ENCODE measurements around the gene DALRD3. TPM values are rescaled to one million over a fixed set of nuclear protein-coding genes. Genes with fewer than 3 reads are reported as not detected.

DALRD3 gene
- total RNA-seq, 1 experiment from 2014 or later: 42.9 TPM

GRCh38 chr3:49034650-49035049, 16.3 kb upstream of the DALRD3 start:
- H3K27ac ChIP-seq (ENCODE audit: low read depth, low read length): no peak overlapping the region
- peaks cover 7% of the 10 kb centered on the region for H3K79me2 ChIP-seq (ENCODE audit: insufficient read depth, low read length)
- ATAC-seq: no peak
- H4K20me1 ChIP-seq (ENCODE audit: insufficient read depth): 0 out of 2 replicates have a peak, but pooled peaks cover 3% of the 10 kb centered on the region
- H3K9ac ChIP-seq (ENCODE audit: low read length): no peak overlapping the region
- H2AFZ ChIP-seq (ENCODE audit: low read depth, low read length, poor library complexity, severe bottlenecking): no peak overlapping the region
- no peak for TF ChIP-seq REST (IDR thresholded peaks at IDR 0.05; ENCODE audit: low read depth)
- TF ChIP-seq YY1 (IDR thresholded peaks at IDR 0.05; ENCODE audit: extremely low read depth, insufficient replicate concordance, low read depth, low read length): no peak
- TF ChIP-seq CBX3 (IDR thresholded peaks at IDR 0.05; ENCODE audit: low read depth): no peak
- no peak for TF ChIP-seq FOSL1 (IDR thresholded peaks at IDR 0.05; ENCODE audit: low read depth)
- no peak for TF ChIP-seq SRF (IDR thresholded peaks at IDR 0.05; ENCODE audit: low read depth)
- peaks cover 27 to 38% of the 10 kb centered on the region in 2 experiments for H3K36me3 ChIP-seq (ENCODE audit: control insufficient read depth in 1 of 2, insufficient read depth in 2 of 2, low read length in 2 of 2)
- no peak overlapping the region for H3K4me3 ChIP-seq (replicated peaks in 1 of 2; ENCODE audit: low read depth in 1 of 2, low read length in 2 of 2)
- DNase-seq (ENCODE audit: low read depth, low spot score): no peak
- BruUV-seq (replicated peaks): no TSS peak
- H3K4me1 ChIP-seq (ENCODE audit: control insufficient read depth in 1 of 2, insufficient read depth in 2 of 2, low read length in 2 of 2): peaks cover 0 to under 1% of the 10 kb centered on the region in 2 experiments; a peak in 2 of 4 replicates
- H3K27me3 ChIP-seq (ENCODE audit: insufficient read depth, low read length): no peaks in the 10 kb centered on the region
- intact Hi-C loops (cut with micrococcal nuclease): no loop called here
- H3K9me2 ChIP-seq (ENCODE audit: insufficient read depth): no peaks in the 10 kb centered on the region
- no peak overlapping the region for H3K4me2 ChIP-seq (ENCODE audit: low read length)
- RAD21 ChIA-PET (ENCODE audit: low non-redundant PET in 1 of 2, low total read pairs in 2 of 2, uncharacterized antibody in 2 of 2, unreplicated experiment in 2 of 2): no interaction called here
- POLR2A ChIA-PET: no interaction called here
- no peaks in the 10 kb centered on the region for H3K9me3 ChIP-seq (ENCODE audit: control insufficient read depth in 1 of 2, insufficient read depth in 1 of 2, low read depth in 1 of 2, low read length in 2 of 2)
- CTCF ChIA-PET: no interaction called here

All from HCT116 (cell line).